ENCODE data around the gene LZTS3.
"Not testable (repeated sequence)": the region's sequence is repeated elsewhere in the genome, so short reads cannot be mapped to it uniquely, and the experiment has no call there.

The LZTS3 gene

DNA sequence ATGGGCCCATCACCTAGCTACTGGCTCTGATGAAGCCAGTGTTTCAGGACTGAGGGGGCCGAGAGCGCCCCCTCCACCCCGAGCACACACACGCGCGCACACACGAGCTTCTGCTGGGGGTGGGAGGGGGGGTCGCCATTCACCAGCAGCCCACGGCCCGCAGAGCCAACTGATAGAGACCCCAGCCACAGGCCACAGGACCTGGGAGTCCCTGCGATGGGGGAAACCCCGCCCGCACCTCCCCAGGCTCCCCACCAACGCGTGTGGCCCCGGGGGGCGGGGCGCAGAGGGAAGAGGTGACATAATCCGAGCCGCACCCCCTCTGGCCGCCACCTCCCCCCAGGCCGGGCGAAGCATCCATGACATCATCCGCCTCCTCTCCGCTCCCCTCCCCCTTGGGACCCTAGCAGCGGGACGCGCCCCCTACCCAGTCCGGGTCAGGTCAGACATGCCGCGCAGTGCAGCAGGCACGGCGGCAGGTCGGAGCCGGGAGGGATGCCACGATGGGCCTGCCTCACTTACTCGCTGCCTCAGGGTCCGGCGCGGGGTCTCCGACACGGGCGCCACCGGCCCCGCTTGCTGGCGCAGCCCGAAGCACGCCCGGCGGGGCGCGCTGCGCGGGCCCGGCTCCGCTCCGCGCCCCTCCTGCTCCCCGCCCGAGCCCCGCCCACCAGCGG lies at the start of gene LZTS3:
Gene LZTS3, minus strand, starts transcription at position 617 of the 677 bp plus-strand sequence. CDS start 6,386 bp downstream, outside the sequence.
- no peak for DNase-seq

- no peak for DNase-seq
Observed at GRCh38 chr20:3221398-3222226, 48.3 kb upstream of the LZTS3 start.

DNA sequence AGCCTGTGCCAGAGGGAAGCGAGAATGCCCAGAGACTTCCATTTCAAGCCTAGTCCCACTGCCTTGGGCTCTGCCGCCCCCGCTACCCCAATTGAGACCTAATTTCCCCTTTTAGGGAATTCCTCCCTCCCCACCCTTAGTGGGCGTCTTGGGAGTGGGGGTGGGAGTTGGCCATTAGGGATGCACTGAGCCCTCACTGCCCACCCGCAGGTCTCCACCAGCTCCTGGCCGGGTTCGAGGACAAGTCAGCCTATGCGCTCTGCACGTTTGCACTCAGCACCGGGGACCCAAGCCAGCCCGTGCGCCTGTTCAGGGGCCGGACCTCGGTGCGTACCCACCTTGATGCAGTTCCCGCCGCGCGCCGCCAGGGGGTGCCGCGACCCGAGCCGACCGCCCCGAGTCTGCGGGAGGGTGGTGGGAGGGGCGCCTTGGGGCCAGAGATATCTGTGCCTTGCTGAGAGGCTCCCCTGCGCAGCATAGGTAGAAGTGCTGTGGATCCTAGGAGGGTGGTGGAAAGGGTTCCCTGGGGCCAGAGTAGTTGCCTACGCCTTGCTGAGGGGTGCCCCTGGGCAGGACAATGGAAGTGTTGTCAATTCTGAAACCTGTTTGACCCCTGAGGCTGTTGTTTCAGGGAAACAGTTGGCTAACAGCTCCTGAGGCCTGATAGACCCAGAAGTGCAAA lies 45.1 kb upstream of the LZTS3 start:
- DNase-seq: no peak

- not testable (repeated sequence) for DNase-seq
Observed at GRCh38 chr20:3215359-3215917, 42.1 kb upstream of the LZTS3 start.

DNA sequence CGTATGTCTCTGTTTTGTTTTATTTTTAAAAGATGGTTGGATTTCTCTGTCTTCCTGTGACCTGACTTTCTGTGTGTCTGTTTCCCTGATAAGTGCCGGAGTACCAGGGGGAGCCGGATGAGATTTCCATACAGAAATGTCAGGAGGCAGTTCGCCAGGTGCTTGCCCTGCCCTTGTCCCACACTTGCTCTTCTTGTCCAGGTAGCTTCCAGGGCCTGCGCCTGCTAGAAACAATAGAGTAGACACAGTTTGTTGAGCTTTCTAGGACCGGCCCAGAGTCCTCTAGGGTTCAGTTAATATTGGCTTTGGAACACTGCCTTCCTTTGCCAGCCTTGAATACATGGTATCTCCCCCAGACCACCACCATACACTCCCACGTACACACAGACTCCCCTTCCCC lies 39.9 kb upstream of the LZTS3 start:
- no peak for DNase-seq

DNA sequence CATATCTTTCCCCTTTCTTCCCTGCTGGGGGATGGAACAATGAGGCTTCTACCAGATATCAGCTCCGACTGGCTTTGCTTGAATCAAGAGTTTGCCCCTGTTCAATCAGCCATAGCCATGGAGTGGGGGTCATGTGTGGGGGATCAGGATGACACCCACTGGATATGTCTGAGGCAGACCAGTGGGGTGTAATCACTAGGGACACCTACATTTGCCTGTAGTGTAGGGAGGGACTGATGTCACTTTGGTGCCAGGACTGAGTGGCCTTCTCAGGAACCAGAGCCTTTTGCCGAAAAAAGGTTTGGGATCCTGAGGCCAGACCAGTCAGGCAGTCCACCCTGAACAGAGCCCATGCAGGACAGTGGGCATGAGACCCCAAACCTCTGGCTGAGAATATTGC lies 37.0 kb upstream of the LZTS3 start:
- DNase-seq: no peak

- no peak for DNase-seq
Observed at GRCh38 chr20:3209946-3210317, 36.6 kb upstream of the LZTS3 start.

DNA sequence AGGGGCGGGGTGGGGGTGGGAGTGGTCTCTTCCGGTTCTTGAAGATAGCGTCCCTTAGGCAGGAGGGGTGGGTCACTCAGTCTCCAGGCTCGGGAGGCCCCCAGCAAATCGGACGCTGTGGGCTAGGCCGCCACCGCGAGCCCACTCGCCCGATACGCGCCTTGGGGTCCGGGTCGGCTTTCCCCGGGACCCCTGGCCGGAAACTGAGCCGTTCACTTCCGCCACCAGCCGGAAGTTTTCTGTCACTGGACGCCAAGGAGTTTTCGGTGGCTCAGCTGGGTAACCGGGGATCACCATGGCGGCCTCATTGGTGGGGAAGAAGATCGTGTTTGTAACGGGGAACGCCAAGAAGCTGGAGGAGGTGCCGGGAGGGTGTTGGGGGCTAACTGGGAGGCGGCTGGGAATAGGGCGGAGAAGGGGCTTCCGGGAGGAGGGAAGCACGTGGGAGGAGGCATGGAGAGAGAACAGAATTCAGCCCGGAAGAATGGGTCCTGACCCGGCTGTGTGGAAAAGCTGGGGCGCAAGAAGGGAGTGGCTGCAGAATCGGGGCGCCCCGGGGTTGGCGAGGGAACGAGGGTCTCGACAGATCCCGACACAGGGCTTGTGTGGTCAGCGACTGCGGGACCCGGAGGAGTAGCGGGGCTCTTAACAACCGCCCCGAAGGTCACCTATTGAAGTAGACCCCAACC lies 36.1 kb upstream of the LZTS3 start, which contains the start of gene ITPA:
Gene ITPA, plus strand, starts transcription at position 242 of the 689 bp plus-strand sequence. Its CDS starts 54 bp downstream, at position 296.
- DNase-seq: no peak

- no peak for DNase-seq
Observed at GRCh38 chr20:3208786-3209256, 35.5 kb upstream of the LZTS3 start.

DNA sequence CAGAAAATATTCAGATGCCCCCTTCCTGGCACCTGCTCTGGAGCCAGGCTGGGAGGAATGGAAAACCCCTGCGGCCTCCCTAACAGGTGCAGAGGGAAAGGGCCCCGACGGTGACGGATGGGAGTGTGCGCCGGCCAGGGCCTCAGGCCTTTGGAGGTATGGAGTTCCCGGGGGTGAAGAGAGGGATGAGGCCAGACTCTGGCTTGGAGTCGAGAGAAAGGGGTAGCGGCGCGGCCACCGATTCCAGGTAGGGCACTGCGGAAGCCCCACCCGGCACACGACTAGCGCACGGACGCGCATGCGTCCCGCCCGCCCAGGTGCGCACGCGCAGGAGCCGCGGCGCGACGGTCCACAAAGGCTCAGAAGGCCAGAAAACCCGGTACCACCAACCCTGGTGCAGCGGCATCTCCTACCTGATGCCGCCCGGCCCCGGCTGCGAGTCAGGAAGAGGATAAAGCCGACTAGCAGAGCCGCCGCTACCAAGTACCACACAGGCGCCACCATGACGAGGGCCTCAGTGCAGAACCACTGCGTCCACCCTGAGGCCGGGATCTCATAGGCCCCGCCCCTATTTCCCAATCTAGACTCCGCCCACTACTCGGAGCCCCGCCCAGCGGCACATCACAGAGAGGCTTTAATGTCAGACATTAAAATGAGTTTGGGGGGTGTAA lies 30.9 kb upstream of the LZTS3 start, which contains the start of gene DDRGK1:
Gene DDRGK1, minus strand, starts transcription at position 559 of the 671 bp plus-strand sequence. Its CDS starts 55 bp downstream, at position 504.
- peak; percentile 37 for DNase-seq

GRCh38 chr20:3203315-3204123 lies 30.2 kb upstream of the LZTS3 start:
- DNase-seq: no peak

GRCh38 chr20:3202965-3203314 lies 29.6 kb upstream of the LZTS3 start:
- no peak for DNase-seq

GRCh38 chr20:3199976-3200755 lies 26.8 kb upstream of the LZTS3 start:
- no peak for DNase-seq

DNA sequence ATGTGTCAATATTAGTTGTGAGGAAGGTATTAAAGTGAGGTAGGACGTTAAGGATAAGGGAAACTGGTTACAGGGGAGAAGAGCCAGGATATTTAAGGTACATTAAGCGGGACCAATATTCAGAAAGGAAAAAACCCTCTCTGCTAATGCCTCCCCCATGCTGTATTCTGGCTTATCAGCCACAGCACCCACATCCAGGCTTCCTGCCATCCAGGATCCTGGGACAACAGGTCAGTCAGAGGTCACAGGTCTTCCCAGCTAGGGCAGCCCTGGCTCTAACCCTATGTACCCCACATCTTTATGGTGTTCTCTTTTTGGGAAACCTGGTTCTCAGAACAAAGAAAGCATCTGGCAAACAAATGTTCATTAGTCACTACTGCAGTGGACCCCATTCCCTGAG lies 25.9 kb upstream of the LZTS3 start:
- DNase-seq: no peak

GRCh38 chr20:3195590-3196237 lies 22.4 kb upstream of the LZTS3 start:
- no peak for DNase-seq

DNA sequence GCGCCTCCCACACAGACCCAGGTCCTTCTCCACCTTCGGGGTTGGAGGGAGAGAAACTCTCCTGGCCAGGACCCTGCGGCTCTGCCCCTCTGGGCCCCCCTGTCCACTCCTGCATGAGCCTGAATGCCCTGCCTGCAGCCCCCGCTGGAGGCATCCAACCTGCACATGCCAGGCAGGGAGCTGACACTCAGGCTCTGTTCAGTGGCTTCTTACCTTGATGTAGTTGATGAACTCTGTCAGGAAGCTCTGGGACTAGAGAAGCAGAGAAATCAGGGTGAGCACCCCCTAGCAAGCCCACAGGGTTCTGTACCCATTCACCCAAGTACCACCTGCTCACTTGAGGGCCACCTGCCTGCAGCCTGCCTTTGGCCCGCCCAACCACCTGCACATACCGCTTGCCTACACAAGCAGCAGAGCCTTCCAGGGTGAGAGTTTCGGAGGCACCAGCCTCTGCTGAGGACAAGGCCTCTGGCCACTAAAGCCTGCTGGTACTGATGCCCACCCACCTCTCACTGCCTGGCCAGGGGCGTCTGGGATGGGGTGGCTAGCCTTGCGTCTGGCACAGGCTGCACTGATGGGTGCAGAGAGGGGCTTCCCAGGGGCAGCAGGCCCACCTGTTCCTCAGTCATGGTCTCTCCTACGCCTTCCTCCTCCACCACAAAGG lies 21.4 kb upstream of the LZTS3 start:
- no peak for DNase-seq

DNA sequence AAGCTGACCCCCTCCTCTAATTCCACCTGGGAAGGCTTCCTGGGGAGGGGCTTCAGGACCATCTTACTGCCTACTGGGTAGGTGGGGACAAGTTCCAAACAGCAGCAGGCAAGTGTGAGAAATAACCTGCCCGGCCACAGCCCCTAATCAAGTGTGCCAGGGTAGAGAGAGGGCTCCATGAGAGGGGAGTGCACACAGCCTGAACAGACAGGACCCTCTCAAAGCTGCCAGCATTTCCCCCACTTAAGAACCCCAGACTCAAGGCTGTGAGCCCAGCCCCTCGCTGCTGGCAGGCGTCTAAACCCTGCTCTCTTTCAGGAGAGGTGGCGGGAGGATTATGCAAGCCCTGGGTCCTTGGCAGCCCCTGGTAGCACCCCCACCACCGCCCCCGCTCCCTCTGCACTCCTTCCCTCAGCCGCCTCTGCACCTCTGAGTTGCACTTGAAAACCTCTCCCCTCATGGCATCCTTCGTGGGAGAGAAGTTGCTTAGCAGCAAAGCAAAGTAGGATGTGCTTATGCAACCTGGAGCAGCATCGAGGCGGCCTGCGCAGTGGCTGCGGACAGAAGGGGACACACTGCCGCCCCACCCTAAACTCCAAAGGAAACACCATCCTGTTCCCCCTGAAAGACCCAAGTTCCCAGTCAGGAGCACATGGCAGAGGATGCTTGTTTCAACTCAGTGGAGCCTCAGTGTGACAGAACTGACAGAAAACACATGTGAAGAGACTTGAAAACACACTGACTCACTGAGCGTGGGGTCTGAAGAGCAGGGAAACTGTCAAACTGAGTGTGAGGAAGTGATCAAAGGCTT lies 20.7 kb upstream of the LZTS3 start:
- DNase-seq: no peak

Data from SIG-M5 (cell line).